ENCODE data around the gene TMED1.

Gene TMED1

DNA sequence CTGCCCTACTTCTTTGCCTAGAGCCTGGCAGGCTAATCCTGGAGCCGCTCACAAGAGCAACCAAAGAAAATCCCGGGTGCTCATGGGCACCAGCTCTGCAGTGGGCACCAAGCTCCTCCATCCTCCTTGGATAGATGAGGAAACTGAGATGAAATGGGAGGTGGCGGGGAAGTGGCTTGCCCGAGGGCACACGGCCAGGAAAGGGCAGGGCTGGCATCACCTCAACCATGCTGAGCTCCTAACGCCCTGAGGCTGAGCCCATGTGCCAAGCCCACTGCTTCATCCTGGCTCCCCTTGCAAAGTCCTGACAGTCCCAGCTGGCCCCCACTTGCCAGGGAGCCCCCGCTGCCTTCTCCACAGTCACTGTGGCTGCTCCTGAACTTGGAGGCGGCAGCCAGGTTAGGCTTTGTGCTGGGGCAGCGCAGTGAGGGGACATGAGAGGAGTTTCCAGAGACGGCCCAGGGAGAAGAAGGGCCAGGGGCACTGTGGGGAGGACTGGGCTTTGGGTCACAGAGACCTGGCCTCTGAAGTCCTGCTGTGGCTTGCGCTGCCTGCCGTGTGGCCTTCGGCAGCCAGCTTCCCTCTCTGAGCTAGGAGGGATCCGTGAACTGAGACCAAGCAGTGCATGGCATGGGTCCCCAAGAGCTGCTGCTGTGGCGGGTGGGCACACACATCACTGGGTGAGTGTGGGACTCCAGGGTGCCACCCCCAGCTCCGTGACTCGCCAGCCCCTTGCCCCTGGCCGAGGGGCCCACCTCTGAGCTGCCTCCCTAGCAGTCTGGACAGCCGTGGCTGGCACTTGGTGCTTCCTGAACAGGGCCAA, 17.5 kb downstream of the TMED1 start:
- no peak overlapping the region for H3K27ac ChIP-seq (ENCODE audit: poor library complexity, severe bottlenecking)

DNA sequence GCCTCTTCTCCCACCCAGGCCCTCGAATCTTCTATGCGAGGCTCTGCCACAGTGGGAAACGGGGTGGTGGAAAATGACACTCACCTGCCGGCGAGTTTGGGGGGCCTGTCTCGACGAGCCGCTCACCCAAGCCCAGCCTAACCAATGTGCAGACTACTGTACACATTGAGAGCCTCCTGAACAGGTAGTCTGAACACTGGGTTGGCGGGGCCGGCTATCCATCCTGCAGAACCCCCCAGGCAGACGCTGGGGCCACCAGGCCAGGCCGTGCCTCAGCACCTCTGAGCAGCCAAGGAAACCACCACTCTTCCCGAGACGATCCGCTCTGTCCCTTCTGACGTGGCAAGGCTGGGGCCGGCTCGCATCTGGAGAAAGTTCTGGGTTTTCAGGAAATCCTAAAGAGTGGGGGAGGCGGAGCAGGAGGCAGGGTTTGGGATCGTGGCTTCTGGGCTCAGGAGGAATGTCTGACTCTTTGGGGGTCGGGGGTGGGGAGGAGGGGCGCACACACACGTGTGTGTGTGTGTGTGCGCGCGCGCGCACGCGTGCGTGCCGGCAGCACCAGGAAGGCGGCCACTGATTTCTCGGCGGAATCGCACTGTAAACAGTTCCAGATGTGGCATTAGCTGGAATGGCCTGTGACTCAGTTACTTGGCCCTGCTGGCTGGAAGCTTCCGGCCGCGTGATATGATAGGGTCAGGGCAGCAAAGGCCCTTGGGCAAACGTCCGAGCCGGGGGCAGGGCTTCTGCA, 18.5 kb downstream of the TMED1 start:
- no peak overlapping the region for H3K4me3 ChIP-seq (ENCODE audit: severe bottlenecking)
- no peak for DNase-seq (ENCODE audit: low spot score)

More for the DNA sequence above, 17.5 kb downstream of the TMED1 start:
- H3K36me3 ChIP-seq (ENCODE audit: low read depth): peaks cover 37% of the 10 kb centered on the region
- ATAC-seq (ENCODE audit: low read depth): no peak
- H3K4me1 ChIP-seq (ENCODE audit: insufficient read depth, poor library complexity, severe bottlenecking): no peaks in the 10 kb centered on the region
- H3K4me3 ChIP-seq (ENCODE audit: severe bottlenecking): no peak overlapping the region
- no peaks in the 10 kb centered on the region for H3K27me3 ChIP-seq (ENCODE audit: insufficient read depth, poor library complexity, severe bottlenecking)
- DNase-seq (ENCODE audit: low spot score): no peak
- H3K9me3 ChIP-seq (ENCODE audit: severe bottlenecking): no peaks in the 10 kb centered on the region
- TF ChIP-seq, protein P1, sequence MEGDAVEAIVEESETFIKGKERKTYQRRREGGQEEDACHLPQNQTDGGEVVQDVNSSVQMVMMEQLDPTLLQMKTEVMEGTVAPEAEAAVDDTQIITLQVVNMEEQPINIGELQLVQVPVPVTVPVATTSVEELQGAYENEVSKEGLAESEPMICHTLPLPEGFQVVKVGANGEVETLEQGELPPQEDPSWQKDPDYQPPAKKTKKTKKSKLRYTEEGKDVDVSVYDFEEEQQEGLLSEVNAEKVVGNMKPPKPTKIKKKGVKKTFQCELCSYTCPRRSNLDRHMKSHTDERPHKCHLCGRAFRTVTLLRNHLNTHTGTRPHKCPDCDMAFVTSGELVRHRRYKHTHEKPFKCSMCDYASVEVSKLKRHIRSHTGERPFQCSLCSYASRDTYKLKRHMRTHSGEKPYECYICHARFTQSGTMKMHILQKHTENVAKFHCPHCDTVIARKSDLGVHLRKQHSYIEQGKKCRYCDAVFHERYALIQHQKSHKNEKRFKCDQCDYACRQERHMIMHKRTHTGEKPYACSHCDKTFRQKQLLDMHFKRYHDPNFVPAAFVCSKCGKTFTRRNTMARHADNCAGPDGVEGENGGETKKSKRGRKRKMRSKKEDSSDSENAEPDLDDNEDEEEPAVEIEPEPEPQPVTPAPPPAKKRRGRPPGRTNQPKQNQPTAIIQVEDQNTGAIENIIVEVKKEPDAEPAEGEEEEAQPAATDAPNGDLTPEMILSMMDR (IDR thresholded peaks at IDR 0.05; ENCODE audit: poor library complexity, severe bottlenecking): no peak

DNA sequence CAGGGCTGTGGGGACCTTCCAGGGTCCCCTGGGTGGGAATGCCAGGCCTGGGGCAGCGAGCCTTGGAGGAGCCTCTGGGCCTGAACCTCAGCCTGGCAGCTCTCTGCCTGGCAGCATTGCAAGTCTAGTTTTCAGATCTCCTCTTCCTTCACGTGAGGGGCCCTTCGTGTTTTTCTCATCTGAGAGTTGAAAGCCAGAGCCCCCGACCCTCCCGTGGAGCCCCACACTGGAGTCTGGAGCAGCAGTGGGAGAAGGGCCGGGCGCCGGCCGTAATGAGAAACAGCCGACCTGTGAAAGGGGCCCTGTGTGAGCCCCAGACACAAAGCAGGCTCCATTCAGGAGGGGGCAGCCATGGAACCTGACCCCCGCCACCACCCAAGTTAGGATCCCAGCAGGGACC, 19.3 kb downstream of the TMED1 start:
- no peak for DNase-seq (ENCODE audit: low spot score)
- no peak overlapping the region for H3K27ac ChIP-seq (ENCODE audit: poor library complexity, severe bottlenecking)
- no peak overlapping the region for H3K4me3 ChIP-seq (ENCODE audit: severe bottlenecking)
- no peaks in the 10 kb centered on the region for H3K9me3 ChIP-seq (ENCODE audit: severe bottlenecking)
- ATAC-seq (ENCODE audit: low read depth): no peak
- TF ChIP-seq, protein P1 (IDR thresholded peaks at IDR 0.05; ENCODE audit: poor library complexity, severe bottlenecking): no peak
- H3K27me3 ChIP-seq (ENCODE audit: insufficient read depth, poor library complexity, severe bottlenecking): no peaks in the 10 kb centered on the region
- H3K4me1 ChIP-seq (ENCODE audit: insufficient read depth, poor library complexity, severe bottlenecking): no peaks in the 10 kb centered on the region
- H3K36me3 ChIP-seq (ENCODE audit: low read depth): peaks cover 51% of the 10 kb centered on the region

More for the DNA sequence above, 18.5 kb downstream of the TMED1 start:
- TF ChIP-seq, protein P1 (IDR thresholded peaks at IDR 0.05; ENCODE audit: poor library complexity, severe bottlenecking): no peak
- no peak for ATAC-seq (ENCODE audit: low read depth)
- no peaks in the 10 kb centered on the region for H3K9me3 ChIP-seq (ENCODE audit: severe bottlenecking)
- no peak overlapping the region for H3K27ac ChIP-seq (ENCODE audit: poor library complexity, severe bottlenecking)
- no peaks in the 10 kb centered on the region for H3K4me1 ChIP-seq (ENCODE audit: insufficient read depth, poor library complexity, severe bottlenecking)
- peaks cover 43% of the 10 kb centered on the region for H3K36me3 ChIP-seq (ENCODE audit: low read depth)
- H3K27me3 ChIP-seq (ENCODE audit: insufficient read depth, poor library complexity, severe bottlenecking): no peaks in the 10 kb centered on the region

DNA sequence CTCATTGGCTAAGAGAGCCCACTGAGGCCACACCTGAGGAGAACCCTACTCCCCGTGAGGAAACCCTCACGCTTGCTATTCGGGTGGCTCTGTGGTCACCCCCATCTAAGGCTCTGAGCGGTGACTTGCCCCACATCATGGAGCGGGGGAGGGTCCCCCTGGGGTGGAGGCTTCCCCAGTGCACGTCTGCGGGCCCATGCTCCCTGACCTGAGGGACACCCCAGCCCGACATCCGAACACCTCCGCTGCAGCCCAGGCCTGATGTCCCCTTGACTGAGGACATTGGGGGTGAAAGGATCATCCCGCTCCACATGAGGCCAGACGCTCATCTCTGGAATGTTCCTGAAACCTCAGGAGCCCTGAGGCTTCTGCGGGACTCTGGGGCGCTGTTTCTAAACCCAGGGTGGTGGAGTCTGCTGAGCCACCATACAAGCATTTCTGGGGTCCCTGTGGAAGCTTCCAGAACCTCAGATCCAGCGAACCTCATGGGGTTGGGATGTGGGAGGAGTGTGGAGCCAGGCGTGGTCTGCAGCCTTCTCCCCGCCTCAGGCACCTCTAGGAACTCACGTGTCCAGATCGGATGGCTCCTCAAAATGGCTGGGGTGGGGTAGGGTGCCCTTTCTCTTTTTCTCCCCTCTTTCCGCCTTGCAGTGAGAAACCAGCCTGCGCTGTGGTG, 19.9 kb downstream of the TMED1 start:
- H3K4me3 ChIP-seq (ENCODE audit: severe bottlenecking): no peak overlapping the region
- H3K27me3 ChIP-seq (ENCODE audit: insufficient read depth, poor library complexity, severe bottlenecking): no peaks in the 10 kb centered on the region
- no peak for DNase-seq (ENCODE audit: low spot score)
- TF ChIP-seq, protein P1 (IDR thresholded peaks at IDR 0.05; ENCODE audit: poor library complexity, severe bottlenecking): no peak
- H3K9me3 ChIP-seq (ENCODE audit: severe bottlenecking): no peaks in the 10 kb centered on the region
- no peaks in the 10 kb centered on the region for H3K4me1 ChIP-seq (ENCODE audit: insufficient read depth, poor library complexity, severe bottlenecking)
- no peak for ATAC-seq (ENCODE audit: low read depth)
- peaks cover 48% of the 10 kb centered on the region for H3K36me3 ChIP-seq (ENCODE audit: low read depth)
- H3K27ac ChIP-seq (ENCODE audit: poor library complexity, severe bottlenecking): no peak overlapping the region

All from RWPE2 (cell line).